ENCODE measurements around the gene MIPEP. TPM values are rescaled to one million over a fixed set of nuclear protein-coding genes. Genes with fewer than 3 reads are reported as not detected.
A peak's percentile ranks its signal among the peaks of the same experiment; 100 is the strongest.

MIPEP gene
- total RNA-seq, 2 donors from 2014 or later: 7.5 to 9.2 TPM

DNA sequence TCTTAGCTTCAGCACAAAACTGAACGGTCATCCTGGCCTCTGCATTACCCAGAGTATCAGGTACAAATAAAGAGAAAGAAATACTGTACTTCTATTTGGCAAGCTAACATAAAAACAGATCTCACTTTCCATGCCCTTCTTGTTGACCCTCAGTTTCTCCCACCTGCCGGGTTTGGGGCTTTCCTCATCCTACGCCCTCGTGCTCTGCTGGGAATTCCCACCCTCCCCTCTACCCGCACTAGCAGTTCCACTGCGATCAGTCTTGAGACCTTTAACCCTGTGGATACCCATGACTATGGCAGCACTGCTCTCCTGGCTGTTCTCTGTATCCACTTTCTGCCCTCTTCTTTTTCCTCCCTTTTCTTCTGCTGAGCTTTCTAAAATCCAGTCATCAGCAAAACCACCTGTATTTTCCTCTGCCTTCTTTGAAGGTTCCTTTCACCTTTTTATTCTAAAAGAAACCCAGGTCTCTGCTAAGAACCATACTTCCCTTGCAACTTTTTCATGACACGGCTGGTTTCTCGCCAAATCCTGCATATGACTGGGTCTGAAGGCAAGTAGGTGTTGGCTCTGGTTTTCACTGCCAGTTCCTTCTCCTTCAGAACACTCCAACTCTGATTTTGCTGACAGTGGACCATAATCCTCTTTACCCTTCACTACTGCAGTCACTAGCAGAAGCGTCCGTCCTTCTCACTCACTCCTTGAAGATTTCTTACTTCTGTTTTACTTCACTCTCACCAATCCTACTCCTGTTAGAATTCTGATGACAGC lies 99.4 kb downstream of the MIPEP start:
- DNase-seq: no peak
- no peaks in the 10 kb centered on the region for H3K9me3 ChIP-seq (ENCODE audit: control insufficient read depth, low read length, poor library complexity, severe bottlenecking)
- ATAC-seq: no peak
- Mint-ChIP-seq H3K36me3 (ENCODE audit: low read depth) (no peaks in the 10 kb centered on the region), H3K27me3 (no peaks in the 10 kb centered on the region), H3K4me1 (peaks cover 3% of the 10 kb centered on the region), H3K4me3 (no peak overlapping the region), H3K27ac (no peak overlapping the region)

DNA sequence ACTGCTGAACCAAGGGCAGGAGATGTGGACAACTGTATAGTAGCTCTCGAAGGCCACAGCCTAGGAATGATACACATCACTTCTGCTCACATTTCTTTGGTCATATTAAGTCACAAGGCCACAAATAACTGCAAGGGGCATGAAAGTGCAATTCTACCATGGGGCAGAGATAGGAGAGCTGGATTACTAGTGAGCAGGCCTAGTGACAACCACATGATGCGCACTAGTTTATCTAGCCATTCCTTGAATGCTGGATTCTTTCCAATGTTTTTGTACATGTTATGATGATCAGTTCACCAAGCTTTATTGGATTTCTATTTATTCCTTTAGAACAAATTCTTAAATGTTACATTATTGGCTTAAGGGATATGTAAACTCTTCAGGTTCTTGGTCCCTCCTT lies 100.7 kb downstream of the MIPEP start:
- Mint-ChIP-seq H3K27ac (no peak overlapping the region), H3K4me1 (no peaks in the 10 kb centered on the region), H3K4me3 (no peak overlapping the region), H3K27me3 (no peaks in the 10 kb centered on the region), H3K36me3 (ENCODE audit: low read depth) (no peaks in the 10 kb centered on the region)
- ATAC-seq: no peak
- DNase-seq: no peak
- no peaks in the 10 kb centered on the region for H3K9me3 ChIP-seq (ENCODE audit: control insufficient read depth, low read length, poor library complexity, severe bottlenecking)

DNA sequence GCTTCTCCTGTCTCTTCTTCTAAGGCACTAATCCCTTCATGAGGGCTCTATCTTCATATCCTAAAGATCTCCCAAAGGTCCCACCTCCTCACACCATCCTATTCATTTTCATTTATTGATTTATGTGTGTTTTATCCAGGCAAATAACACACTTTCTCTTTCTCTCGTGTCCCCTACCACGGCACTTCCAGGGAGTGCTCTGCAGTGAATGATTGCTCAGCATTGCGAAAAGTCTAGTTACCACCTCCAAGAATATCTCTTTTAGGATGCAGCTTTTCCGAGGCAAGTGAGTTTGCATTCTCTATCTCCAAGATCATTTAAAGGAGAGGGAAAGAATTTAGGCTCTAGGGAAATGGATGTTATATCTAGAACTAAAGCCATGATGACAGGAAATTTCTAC lies 101.7 kb downstream of the MIPEP start:
- ATAC-seq: no peak
- H3K4me1 Mint-ChIP-seq: peaks cover 2% of the 10 kb centered on the region
- H3K4me3 Mint-ChIP-seq: peak overlapping the region; percentile 32
- no peaks in the 10 kb centered on the region for H3K9me3 ChIP-seq (ENCODE audit: control insufficient read depth, low read length, poor library complexity, severe bottlenecking)
- H3K36me3 Mint-ChIP-seq (ENCODE audit: low read depth): no peaks in the 10 kb centered on the region
- H3K27me3 Mint-ChIP-seq: no peaks in the 10 kb centered on the region
- no peak overlapping the region for H3K27ac Mint-ChIP-seq
- DNase-seq: no peak

DNA sequence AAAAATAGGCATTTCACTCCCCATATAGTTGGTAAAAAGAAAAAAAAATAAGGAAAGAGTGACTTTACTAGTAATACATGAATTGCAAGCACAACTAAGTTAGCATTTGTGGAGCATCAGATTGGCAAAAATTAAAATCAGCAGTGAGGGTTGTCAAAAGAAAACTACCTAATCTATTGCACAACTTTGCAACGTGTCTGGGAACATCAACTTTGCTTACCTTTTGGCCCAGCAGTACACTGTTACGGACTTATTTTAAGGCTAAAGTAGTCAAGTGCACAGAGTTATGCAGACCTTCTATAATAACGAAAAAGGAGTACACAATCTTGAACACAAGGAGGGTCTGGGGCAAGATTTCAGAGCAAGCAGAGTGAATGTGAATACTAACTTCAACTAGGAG lies 102.6 kb downstream of the MIPEP start:
- Mint-ChIP-seq H3K4me1 (peaks cover 2% of the 10 kb centered on the region), H3K27ac (no peak overlapping the region), H3K36me3 (ENCODE audit: low read depth) (no peaks in the 10 kb centered on the region), H3K4me3 (no peak overlapping the region), H3K27me3 (no peaks in the 10 kb centered on the region)
- H3K9me3 ChIP-seq (ENCODE audit: control insufficient read depth, low read length, poor library complexity, severe bottlenecking): no peaks in the 10 kb centered on the region
- DNase-seq: no peak
- ATAC-seq: no peak

DNA sequence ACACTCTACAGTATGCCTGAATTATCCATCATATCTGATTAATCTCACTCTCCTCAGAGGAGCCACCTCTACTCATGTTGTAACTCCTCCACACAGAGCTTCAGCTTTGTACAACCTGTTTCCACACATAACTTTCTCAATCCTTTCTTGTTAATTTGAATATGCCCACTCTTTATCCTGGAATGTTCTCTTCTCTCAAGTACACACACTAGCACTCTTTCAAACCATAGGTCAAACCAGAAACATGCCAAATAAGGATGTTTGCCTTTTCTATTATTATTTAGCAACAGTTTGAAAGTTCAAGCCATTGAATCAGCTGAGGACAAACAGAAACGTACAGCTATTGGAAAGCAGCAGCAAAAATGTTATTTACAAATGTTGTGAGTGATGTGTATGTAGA lies 110.3 kb downstream of the MIPEP start:
- no peak for DNase-seq
- no peak overlapping the region for H3K4me3 Mint-ChIP-seq
- H3K27ac Mint-ChIP-seq: no peak overlapping the region
- H3K27me3 Mint-ChIP-seq: no peaks in the 10 kb centered on the region
- no peaks in the 10 kb centered on the region for H3K36me3 Mint-ChIP-seq (ENCODE audit: low read depth)
- H3K9me3 ChIP-seq (ENCODE audit: control insufficient read depth, low read length, poor library complexity, severe bottlenecking): no peaks in the 10 kb centered on the region
- no peak for ATAC-seq
- H3K4me1 Mint-ChIP-seq: peaks cover 19% of the 10 kb centered on the region

DNA sequence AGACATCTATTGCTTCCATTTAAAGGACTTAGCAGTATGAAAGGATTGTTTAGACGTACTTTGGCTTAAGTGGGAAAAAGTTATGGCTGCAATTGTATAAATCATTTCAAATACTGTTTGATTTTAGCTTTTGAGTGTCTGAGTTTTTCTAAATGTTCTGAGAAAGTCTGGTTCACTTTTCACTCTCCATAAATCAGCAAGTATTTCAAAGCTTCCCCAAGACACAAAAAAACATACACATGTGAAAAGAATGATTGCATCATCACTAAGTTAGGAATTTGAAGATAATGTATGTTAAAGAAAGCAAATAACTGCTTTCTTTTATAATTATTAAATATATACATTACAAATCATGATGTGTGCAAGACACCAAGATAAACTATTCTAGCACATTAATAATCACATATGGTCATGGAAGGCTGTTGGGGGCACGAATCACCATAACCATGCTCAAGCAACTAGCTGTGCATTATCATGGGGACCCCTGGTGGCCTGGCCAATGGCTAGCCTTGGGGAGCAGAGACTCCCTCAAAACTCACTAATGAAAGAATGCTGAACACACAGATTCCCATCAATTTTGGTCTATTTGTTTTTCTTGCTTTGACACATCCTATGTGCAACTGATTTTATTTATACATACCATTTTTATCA lies 111.1 kb downstream of the MIPEP start:
- H3K27me3 Mint-ChIP-seq: no peaks in the 10 kb centered on the region
- H3K27ac Mint-ChIP-seq: no peak overlapping the region
- peaks cover 18% of the 10 kb centered on the region for H3K4me1 Mint-ChIP-seq
- no peaks in the 10 kb centered on the region for H3K9me3 ChIP-seq (ENCODE audit: control insufficient read depth, low read length, poor library complexity, severe bottlenecking)
- ATAC-seq (no peak), DNase-seq (no peak)
- H3K4me3 Mint-ChIP-seq: no peak overlapping the region
- H3K36me3 Mint-ChIP-seq (ENCODE audit: low read depth): no peaks in the 10 kb centered on the region

DNA sequence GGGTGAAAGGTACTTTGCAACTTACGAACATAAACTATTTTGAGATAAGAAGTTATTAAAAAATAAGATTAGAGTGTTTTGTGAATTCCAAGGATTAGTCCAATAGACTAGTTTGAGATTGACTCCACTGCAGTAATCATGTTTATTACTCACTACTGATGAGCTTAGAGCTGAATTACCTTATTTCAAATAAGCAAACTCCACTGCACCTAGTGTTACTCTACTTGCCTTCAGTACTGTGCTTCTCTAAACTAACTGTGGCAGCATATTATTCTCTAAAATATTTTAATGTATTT lies 111.7 kb downstream of the MIPEP start:
- Mint-ChIP-seq H3K36me3 (ENCODE audit: low read depth) (peaks cover 2% of the 10 kb centered on the region), H3K4me3 (no peak overlapping the region)
- ATAC-seq: no peak

DNA sequence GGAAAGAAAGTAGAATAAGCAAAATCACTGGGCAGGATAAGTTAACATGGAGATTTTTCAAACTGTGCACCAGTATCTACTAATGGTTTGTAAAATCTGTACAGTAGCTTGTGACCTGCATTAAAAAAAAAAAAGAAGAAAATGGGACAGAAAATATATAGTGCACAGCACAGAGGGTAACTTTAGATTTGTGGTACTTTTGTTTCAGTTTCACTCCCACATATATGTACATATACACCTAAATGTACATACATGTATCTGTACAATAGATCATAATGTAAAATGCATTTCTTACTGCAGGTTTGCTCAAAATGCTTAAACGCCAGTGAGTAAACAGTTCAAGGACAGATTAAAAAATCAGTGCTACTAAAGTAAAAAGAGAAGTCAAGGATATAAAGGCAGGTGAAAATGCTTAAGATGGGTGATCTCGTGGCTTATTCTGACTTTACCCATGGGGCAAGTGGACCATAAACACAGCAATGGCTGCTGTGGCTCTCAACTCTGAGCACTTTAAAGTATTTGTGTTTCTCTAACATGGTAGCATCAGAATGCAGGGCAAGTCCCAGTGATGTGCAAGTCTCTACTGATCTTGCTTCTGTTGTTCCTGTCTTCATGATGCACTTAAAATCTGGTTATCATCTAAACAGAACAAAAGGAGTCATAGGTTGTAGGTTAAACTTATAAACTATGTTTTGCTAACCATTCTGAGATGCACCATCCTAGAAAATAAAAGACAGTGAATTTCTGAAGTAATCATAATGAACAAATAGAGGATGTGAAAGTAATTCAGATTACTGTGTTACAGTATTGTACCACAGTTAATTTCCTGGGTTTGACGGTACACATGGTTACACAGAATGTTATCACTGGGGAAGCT lies 112.3 kb downstream of the MIPEP start:
- Mint-ChIP-seq H3K27me3 (no peaks in the 10 kb centered on the region), H3K36me3 (ENCODE audit: low read depth) (peaks cover 2% of the 10 kb centered on the region), H3K4me1 (peaks cover 20% of the 10 kb centered on the region), H3K4me3 (peak overlapping the region; percentile 58), H3K27ac (peak overlapping the region; percentile 14)
- peak; percentile 66 for ATAC-seq
- no peak for DNase-seq
- H3K9me3 ChIP-seq (ENCODE audit: control insufficient read depth, low read length, poor library complexity, severe bottlenecking): no peaks in the 10 kb centered on the region

More for the DNA sequence above, 111.7 kb downstream of the MIPEP start:
- no peak overlapping the region for H3K27ac Mint-ChIP-seq
- no peak for DNase-seq
- H3K9me3 ChIP-seq (ENCODE audit: control insufficient read depth, low read length, poor library complexity, severe bottlenecking): no peaks in the 10 kb centered on the region
- H3K4me1 Mint-ChIP-seq: peaks cover 20% of the 10 kb centered on the region
- H3K27me3 Mint-ChIP-seq: no peaks in the 10 kb centered on the region

DNA sequence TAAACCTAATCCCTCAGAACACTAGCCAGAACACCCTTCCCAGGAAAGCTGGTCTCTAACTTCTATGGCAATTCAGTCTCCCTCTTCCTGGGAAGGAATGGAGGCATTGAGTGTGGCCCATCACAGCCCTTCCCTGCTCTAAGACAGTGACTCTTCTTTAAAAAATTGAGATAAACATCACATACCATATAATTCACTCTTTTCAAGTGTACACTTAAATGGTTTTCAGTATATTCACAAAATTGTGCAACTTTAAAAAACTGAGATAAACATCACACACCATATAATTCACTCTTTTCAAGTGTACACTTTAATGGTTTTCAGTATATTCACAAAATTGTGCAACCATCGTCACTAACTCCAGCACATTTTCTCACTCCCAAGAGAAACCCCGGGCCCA lies 116.5 kb downstream of the MIPEP start:
- no peak overlapping the region for H3K4me3 Mint-ChIP-seq
- no peak overlapping the region for H3K27ac Mint-ChIP-seq
- no peaks in the 10 kb centered on the region for H3K27me3 Mint-ChIP-seq
- ATAC-seq (no peak), DNase-seq (no peak)
- peaks cover 30% of the 10 kb centered on the region for H3K4me1 Mint-ChIP-seq
- no peaks in the 10 kb centered on the region for H3K9me3 ChIP-seq (ENCODE audit: control insufficient read depth, low read length, poor library complexity, severe bottlenecking)
- peaks cover 2% of the 10 kb centered on the region for H3K36me3 Mint-ChIP-seq (ENCODE audit: low read depth)

DNA sequence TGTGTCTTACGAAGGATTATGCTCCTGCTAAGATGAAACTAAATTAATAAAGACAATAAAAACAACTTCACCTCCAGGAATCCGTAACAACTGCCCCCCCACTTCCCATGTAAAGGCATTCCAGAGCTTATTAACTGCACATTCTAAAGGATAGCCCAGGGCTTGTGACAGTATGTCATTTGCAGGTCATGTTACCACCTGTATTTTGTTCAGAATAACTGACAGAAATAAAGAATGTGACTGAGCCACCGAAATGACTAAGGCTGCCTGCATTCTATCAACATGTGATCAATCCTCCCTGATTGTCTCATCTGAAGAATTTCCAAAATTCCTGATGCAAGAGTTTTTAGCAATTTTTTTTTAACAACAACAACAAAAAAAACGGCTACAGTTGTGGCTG lies 117.2 kb downstream of the MIPEP start:
- peaks cover 2% of the 10 kb centered on the region for H3K36me3 Mint-ChIP-seq (ENCODE audit: low read depth)
- H3K27ac Mint-ChIP-seq: no peak overlapping the region
- DNase-seq: no peak
- H3K9me3 ChIP-seq (ENCODE audit: control insufficient read depth, low read length, poor library complexity, severe bottlenecking): no peaks in the 10 kb centered on the region
- H3K4me1 Mint-ChIP-seq: peaks cover 26% of the 10 kb centered on the region
- ATAC-seq: no peak
- H3K27me3 Mint-ChIP-seq: no peaks in the 10 kb centered on the region
- H3K4me3 Mint-ChIP-seq: no peak overlapping the region

DNA sequence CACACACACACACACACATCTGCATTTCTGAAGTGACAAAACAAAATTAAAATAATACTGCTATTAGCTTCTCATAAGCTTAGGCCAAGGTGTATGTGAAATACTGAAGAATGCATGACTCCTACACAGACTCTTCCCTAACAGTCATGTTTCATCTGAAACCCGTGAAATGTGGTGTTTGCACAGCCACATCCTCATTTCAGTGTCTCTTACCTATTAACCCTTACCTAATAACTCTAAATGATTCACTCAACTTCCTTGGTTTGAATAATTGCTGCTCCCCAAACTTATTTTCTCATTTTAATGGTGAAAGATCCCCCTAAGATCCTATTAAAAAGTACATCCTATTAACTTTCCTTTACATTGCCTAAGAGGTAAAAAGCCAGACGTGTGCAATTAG lies 117.6 kb downstream of the MIPEP start:
- Mint-ChIP-seq H3K4me1 (peaks cover 22% of the 10 kb centered on the region), H3K4me3 (no peak overlapping the region), H3K36me3 (ENCODE audit: low read depth) (peaks cover 2% of the 10 kb centered on the region), H3K27me3 (no peaks in the 10 kb centered on the region), H3K27ac (no peak overlapping the region)
- DNase-seq: no peak
- H3K9me3 ChIP-seq (ENCODE audit: control insufficient read depth, low read length, poor library complexity, severe bottlenecking): no peaks in the 10 kb centered on the region
- no peak for ATAC-seq

DNA sequence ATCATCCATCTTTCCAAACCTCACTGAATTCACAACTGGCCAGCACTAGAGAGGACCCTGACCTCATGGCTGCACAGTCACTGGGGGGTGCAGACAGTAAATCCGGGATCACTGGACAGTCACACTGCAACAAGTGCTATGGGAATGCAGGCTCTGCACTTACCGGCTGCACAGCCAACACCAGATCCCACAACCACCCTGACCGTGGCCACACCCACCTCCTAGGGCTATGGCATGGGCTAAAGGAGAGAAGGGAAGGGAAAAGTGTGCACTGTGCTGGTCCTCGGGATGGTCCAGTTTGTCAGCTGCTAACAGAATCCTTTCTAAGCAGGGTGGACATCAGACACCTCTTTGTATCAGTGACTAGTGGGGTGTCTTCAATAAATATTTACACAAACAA lies 118.2 kb downstream of the MIPEP start:
- no peak overlapping the region for H3K27ac Mint-ChIP-seq
- H3K4me1 Mint-ChIP-seq: peaks cover 16% of the 10 kb centered on the region
- no peak overlapping the region for H3K4me3 Mint-ChIP-seq
- no peaks in the 10 kb centered on the region for H3K9me3 ChIP-seq (ENCODE audit: control insufficient read depth, low read length, poor library complexity, severe bottlenecking)
- no peaks in the 10 kb centered on the region for H3K27me3 Mint-ChIP-seq
- H3K36me3 Mint-ChIP-seq (ENCODE audit: low read depth): peaks cover 2% of the 10 kb centered on the region
- no peak for ATAC-seq
- DNase-seq: no peak

DNA sequence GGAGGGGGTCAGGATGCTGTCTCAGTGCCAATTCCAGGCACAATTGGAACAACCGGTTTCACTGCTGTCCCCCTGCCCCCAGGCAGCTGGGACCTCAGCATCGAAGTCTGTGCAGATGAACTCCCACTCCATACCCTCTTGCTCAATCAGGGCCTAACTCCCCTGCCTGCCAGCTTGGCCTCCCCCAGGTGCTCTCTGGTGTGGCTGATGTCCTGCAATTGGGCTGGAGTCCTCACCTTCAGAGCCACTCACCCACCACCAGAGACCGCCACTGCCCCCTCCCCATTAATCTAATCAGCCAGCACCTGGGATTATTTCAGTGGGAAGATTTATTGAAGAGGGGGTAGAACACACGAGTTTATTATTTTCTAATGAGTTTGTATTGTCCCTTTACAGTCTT lies 118.8 kb downstream of the MIPEP start:
- DNase-seq: no peak
- ATAC-seq: no peak
- H3K27ac Mint-ChIP-seq: peak overlapping the region; percentile 1
- H3K4me3 Mint-ChIP-seq: no peak overlapping the region
- H3K4me1 Mint-ChIP-seq: peaks cover 15% of the 10 kb centered on the region
- H3K27me3 Mint-ChIP-seq: no peaks in the 10 kb centered on the region
- H3K36me3 Mint-ChIP-seq (ENCODE audit: low read depth): peaks cover 2% of the 10 kb centered on the region
- H3K9me3 ChIP-seq (ENCODE audit: control insufficient read depth, low read length, poor library complexity, severe bottlenecking): no peaks in the 10 kb centered on the region

All from T-helper 17 cell (primary cell).